ENCODE measurements around the gene C20orf144.

DNA sequence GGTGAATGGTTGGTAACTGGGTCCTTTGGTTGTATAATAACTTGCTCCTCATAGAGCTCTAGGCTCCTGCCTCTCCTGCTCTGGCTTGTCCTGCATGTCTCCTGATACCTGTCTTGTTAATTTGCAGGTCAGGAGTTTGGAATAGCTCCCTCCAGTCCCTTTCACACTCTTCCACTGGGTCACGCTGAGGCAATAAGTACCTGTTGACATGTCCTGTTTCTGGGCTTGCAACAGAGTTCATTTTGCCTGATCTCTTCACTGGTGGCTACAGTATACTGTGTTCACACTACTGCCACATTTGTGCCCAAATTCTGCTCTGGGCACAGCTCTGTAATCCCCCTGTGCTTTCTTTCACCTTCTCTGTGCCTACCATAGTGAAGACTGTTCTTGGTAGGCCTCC lies 25.4 kb upstream of the C20orf144 start:
- TF ChIP-seq EP300 (IDR thresholded peaks at IDR 0.05) (no peak), MYC (IDR thresholded peaks at IDR 0.05; ENCODE audit: borderline replicate concordance, low read length) (no peak), POLR2A (IDR thresholded peaks at IDR 0.05; ENCODE audit: low read length) (no peak), POLR2AphosphoS2 (conservative IDR thresholded peaks at IDR 0.05; ENCODE audit: low read length) (no peak), CTCF (IDR thresholded peaks at IDR 0.05) (no peak), BHLHE40 (IDR thresholded peaks at IDR 0.05; ENCODE audit: low read depth, low read length) (no peak), CBX2 (IDR thresholded peaks at IDR 0.05; ENCODE audit: borderline replicate concordance, low read depth) (no peak), JUNB (IDR thresholded peaks at IDR 0.05) (no peak), MAX (IDR thresholded peaks at IDR 0.05) (no peak)
- TF ChIP-seq, protein P1, sequence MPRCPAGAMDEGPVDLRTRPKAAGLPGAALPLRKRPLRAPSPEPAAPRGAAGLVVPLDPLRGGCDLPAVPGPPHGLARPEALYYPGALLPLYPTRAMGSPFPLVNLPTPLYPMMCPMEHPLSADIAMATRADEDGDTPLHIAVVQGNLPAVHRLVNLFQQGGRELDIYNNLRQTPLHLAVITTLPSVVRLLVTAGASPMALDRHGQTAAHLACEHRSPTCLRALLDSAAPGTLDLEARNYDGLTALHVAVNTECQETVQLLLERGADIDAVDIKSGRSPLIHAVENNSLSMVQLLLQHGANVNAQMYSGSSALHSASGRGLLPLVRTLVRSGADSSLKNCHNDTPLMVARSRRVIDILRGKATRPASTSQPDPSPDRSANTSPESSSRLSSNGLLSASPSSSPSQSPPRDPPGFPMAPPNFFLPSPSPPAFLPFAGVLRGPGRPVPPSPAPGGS (IDR thresholded peaks at IDR 0.05): no peak
- TF ChIP-seq, protein P2, sequence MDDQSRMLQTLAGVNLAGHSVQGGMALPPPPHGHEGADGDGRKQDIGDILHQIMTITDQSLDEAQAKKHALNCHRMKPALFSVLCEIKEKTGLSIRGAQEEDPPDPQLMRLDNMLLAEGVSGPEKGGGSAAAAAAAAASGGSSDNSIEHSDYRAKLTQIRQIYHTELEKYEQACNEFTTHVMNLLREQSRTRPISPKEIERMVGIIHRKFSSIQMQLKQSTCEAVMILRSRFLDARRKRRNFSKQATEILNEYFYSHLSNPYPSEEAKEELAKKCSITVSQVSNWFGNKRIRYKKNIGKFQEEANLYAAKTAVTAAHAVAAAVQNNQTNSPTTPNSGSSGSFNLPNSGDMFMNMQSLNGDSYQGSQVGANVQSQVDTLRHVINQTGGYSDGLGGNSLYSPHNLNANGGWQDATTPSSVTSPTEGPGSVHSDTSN (IDR thresholded peaks at IDR 0.05): no peak

Measured in A549 (cell line).